Esophagus squamous epithelium (tissue), 5 donors: ENCODE data around the gene UBASH3A. TPM values are rescaled to one million over a fixed set of nuclear protein-coding genes. Genes with fewer than 3 reads are reported as not detected.

Experiments
- DNase-seq: peaks from one replicate; lab custom pipeline; 2025; lab: John Stamatoyannopoulos, UW
- H3K27ac ChIP-seq, 4 donors: fragments of 200-600 bp; sonication (generic); one replicate each; pipeline ENCODE4 v1.5.1; 2016 to 2019; ENCODE audit warnings: mild to moderate bottlenecking in 1 of 4
- H3K27me3 ChIP-seq, 4 donors: fragments of 200-600 bp; sonication (generic); 1 replicate in 3 of 4; 2 replicates in 1 of 4; pipeline versions ENCODE4 v1.5.1 to v1.6.0; 2017 to 2021; ENCODE audit warnings: antibody characterized with exemption in 1 of 4
- H3K36me3 ChIP-seq, 3 donors: fragments of 200-600 bp; sonication (generic); one replicate each; pipeline ENCODE4 v1.5.1; 2016 to 2019
- H3K4me1 ChIP-seq, 3 donors: fragments of 200-600 bp; sonication (generic); one replicate each; pipeline ENCODE4 v1.5.1; 2017 to 2019
- H3K4me3 ChIP-seq, 4 donors: fragments of 200-600 bp; sonication (generic); 1 replicate in 3 of 4; 2 replicates in 1 of 4; pipeline ENCODE4 v1.5.1; 2016 to 2019; ENCODE audit warnings: mild to moderate bottlenecking in 2 of 4, moderate library complexity in 1 of 4
- H3K9me3 ChIP-seq, 3 donors: fragments of 200-600 bp; sonication (generic); one replicate each; pipeline ENCODE4 v1.5.1; 2016 to 2019
- POLR2A ChIP-seq, 4 donors: fragments of 450-650 bp; IDR thresholded peaks; one replicate each; pipeline ENCODE4 v1.6.1; 2017; ENCODE audit warnings: antibody characterized with exemption in 4 of 4, mild to moderate bottlenecking in 4 of 4, moderate library complexity in 3 of 4
- WGBS, 2 donors: methylation state at CpG; one replicate each; pipeline ENCODE4 v1.1.5; 2018; 5-methylcytosine and 5-hydroxymethylcytosine counted together
- intact Hi-C: fragments of 100-400 bp; cut with DNase I; formaldehyde crosslinking; loops from one replicate; pipeline ENCODE4 v1.15.0; 2022
- total RNA-seq, 4 donors: library from RNA; depleted of rRNA; stranded (reverse); fragments of >200 nt; gene quantifications; one replicate each; pipeline ENCODE4 v1.1.0, GENCODE V29; 2016
- TF ChIP-seq, protein P1 (sequence below), 6 experiments: fragments of 450-650 bp in 4 of 6; fragments of 200-600 bp in 2 of 6; sonication (generic) in 2 of 6; IDR thresholded peaks; one replicate each; pipeline ENCODE4 v1.5.1; 2016 to 2019; ENCODE audit warnings: antibody characterized with exemption in 6 of 6, mild to moderate bottlenecking in 4 of 6, moderate library complexity in 4 of 6
- donor health status: DM: yes; HTN: yes; CAD: no.

Gene UBASH3A
- total RNA-seq, 4 donors from 2014 or later = 0.57 to 1.9 (median 0.73) TPM

DNA sequence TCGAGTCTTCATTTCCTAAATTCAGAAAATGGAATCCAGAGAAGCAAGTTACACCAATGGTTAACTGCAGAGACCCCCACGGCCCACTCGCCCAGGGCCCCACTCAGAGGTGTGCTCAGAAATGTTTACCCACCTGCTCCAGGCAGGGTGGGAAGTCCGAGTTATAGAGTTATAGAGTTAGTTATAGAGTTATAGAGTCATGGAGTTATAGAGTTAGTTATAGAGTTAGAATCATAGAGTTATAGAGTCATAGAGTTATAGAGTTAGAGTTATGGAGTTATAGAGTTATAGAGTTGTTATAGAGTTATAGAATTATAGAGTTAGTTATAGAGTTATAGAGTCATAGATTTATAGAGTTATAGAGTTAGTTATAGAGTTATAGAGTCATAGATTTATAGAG, 31.7 kb downstream of the UBASH3A start:
- no peak overlapping the region for H3K4me3 ChIP-seq
- WGBS, 2 donors = 43 to 61% methylated on average over 4 of the region's 4 CpGs
- intact Hi-C loops = no loop called here

DNA sequence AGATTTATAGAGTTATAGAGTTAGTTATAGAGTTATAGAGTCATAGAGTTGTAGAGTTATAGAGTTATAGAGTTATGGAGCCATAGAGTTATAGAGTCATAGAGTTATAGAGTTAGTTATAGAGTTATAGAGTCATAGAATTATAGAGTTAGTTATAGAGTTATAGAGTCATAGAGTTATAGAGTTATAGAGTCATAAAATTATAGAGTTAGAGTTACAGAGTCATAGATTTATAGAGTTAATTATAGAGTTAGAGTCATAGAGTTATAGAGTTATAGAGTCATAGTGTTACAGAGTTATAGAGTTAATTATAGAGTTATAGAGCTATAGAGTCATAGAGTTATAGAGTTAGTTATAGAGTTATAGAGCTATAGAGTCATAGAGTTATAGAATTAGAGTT, 32.1 kb downstream of the UBASH3A start:
- TF ChIP-seq, protein P1, sequence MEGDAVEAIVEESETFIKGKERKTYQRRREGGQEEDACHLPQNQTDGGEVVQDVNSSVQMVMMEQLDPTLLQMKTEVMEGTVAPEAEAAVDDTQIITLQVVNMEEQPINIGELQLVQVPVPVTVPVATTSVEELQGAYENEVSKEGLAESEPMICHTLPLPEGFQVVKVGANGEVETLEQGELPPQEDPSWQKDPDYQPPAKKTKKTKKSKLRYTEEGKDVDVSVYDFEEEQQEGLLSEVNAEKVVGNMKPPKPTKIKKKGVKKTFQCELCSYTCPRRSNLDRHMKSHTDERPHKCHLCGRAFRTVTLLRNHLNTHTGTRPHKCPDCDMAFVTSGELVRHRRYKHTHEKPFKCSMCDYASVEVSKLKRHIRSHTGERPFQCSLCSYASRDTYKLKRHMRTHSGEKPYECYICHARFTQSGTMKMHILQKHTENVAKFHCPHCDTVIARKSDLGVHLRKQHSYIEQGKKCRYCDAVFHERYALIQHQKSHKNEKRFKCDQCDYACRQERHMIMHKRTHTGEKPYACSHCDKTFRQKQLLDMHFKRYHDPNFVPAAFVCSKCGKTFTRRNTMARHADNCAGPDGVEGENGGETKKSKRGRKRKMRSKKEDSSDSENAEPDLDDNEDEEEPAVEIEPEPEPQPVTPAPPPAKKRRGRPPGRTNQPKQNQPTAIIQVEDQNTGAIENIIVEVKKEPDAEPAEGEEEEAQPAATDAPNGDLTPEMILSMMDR (IDR thresholded peaks at IDR 0.05) = no peak
- Histone ChIP-seq H3K4me1 (no peaks in the 10 kb centered on the region), H3K4me3 (no peak overlapping the region), H3K36me3 (no peaks in the 10 kb centered on the region), H3K9me3 (peaks cover 0 to 8% (median 0%) of the 10 kb centered on the region in 3 donors), H3K27me3 (peaks cover 0 to 73% (median 0%) of the 10 kb centered on the region in 4 donors), H3K27ac (no peak overlapping the region)
- intact Hi-C loops = no loop called here
- DNase-seq = no peak

More for the DNA sequence above, 31.7 kb downstream of the UBASH3A start:
- Histone ChIP-seq H3K36me3 (no peaks in the 10 kb centered on the region), H3K9me3 (peaks cover 0 to 8% (median 0%) of the 10 kb centered on the region in 3 donors), H3K27ac (no peak overlapping the region), H3K27me3 (peaks cover 0 to 78% (median 0%) of the 10 kb centered on the region in 4 donors), H3K4me1 (no peaks in the 10 kb centered on the region)
- no peak for DNase-seq
- no peak for TF ChIP-seq POLR2A (IDR thresholded peaks at IDR 0.05)
- TF ChIP-seq, protein P1 (IDR thresholded peaks at IDR 0.05) = no peak

DNA sequence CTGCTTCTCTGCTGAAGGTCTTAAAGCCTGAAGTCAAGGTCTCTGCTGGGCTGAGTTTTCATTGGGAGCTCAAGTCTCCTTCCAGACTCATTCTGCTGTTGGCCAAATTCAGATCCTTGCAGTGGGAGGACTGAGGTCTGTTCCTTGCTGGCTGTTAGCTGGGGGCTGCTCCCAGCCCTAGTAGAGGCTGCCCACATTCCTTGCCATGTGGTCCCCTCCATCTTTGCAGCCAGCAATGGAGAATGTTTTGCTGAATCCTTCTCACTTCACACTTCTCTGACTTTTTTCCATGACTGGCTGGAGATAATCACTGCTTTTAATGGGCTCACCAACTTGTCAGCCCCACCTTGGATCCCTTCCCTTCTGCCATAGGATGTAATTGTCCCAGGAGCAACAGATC, 33.2 kb downstream of the UBASH3A start:
- no peak for DNase-seq
- H3K27me3 ChIP-seq = peaks cover 0 to 64% (median 0%) of the 10 kb centered on the region in 4 donors
- no peaks in the 10 kb centered on the region for H3K36me3 ChIP-seq
- TF ChIP-seq POLR2A (IDR thresholded peaks at IDR 0.05) = no peak
- TF ChIP-seq, protein P1 (IDR thresholded peaks at IDR 0.05) = no peak
- intact Hi-C loops = no loop called here
- H3K9me3 ChIP-seq = peaks cover 0 to 8% (median 0%) of the 10 kb centered on the region in 3 donors
- no peak overlapping the region for H3K27ac ChIP-seq
- H3K4me1 ChIP-seq = no peaks in the 10 kb centered on the region
- no peak overlapping the region for H3K4me3 ChIP-seq

DNA sequence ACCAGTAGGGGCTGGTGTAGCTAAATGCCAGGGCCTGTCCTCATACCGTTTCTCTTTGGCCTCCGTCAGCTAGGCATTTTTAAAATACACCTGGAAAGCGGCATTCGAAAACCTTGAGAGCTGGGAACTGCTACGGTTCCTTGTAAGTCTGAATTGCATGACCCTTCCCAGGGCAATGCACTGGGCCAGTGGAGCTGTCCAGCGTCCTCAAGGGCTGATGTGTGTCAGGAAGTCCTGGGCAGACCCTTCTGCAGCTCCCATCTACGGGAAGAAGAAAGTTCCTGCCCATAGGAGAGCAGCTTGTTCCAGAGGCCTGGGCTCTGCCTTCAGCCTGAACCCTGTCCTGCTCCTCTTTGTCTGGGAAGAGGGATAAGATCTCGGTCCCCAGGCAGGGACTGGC, 34.1 kb downstream of the UBASH3A start:
- Histone ChIP-seq H3K9me3 (peaks cover 0 to 2% (median 0%) of the 10 kb centered on the region in 3 donors), H3K36me3 (no peaks in the 10 kb centered on the region), H3K4me1 (no peaks in the 10 kb centered on the region), H3K27me3 (peaks cover 0 to 56% (median 0%) of the 10 kb centered on the region in 4 donors), H3K4me3 (no peak overlapping the region), H3K27ac (no peak overlapping the region)
- no peak for TF ChIP-seq POLR2A (IDR thresholded peaks at IDR 0.05)
- TF ChIP-seq, protein P1 (IDR thresholded peaks at IDR 0.05) = no peak
- no peak for DNase-seq
- WGBS, 2 donors = 39 to 43% methylated on average over 5 to 7 of the region's 8 CpGs
- intact Hi-C loops = no loop called here

DNA sequence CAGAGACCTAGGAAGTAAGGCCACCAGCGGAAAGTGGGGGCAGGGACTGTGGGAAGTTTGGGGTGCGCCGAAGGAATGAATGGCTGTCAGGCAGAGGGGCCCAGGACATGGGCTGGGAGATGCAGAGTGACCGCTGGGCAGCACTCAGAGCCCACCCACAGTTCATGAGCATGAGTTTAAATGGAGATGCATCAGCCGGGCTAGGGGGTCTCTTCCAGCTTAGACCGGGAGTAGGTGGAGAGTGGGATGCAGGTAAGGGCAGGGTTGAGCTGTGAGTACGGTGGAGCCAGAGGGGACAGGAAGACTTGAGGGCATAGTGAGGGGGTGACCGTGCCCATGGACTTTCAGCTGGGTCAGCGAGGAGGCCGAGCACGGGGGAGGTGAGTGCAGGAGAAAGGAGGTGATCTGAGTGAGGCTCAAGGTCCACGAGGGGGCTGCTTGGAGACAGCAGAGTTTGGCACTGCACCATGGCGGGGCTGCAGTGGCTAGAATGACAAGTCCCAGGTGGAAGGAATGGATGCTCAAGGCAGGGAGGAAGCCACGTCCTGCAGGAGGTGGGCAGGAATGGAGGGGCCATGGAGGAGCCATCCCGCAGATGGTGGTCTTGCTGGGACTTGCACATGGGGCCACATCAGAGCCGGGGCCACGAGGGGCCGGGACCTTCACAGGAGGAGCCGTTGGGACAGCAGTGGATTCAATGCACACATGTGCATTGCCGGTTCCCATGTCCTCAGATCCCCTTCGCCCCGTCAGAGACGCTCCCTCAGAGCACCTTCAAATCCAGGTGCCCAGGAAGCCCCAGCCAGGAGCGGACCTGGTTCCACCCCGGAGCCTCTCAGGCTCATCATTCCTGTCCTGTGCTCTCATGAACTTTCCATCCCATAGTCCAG, 34.9 kb downstream of the UBASH3A start:
- Histone ChIP-seq H3K27ac (no peak overlapping the region), H3K27me3 (peaks cover 0 to 49% (median 0%) of the 10 kb centered on the region in 4 donors), H3K4me3 (no peak overlapping the region), H3K36me3 (no peaks in the 10 kb centered on the region), H3K4me1 (no peaks in the 10 kb centered on the region), H3K9me3 (no peaks in the 10 kb centered on the region)
- WGBS, 2 donors = 82 to 87% methylated on average over 21 to 25 of the region's 25 CpGs
- intact Hi-C loops = no loop called here
- DNase-seq = no peak
- no peak for TF ChIP-seq POLR2A (IDR thresholded peaks at IDR 0.05)
- TF ChIP-seq, protein P1 (IDR thresholded peaks at IDR 0.05) = no peak
